Stimulated activated CD8-positive, alpha-beta memory T cell treated with anti-CD3 and anti-CD28 coated beads, Interleukin-4, amount 100 ng/mL, for 1 hour (primary cell): ENCODE measurements around the gene PARD3B.

Source experiments
- DNase-seq, 2 donors: peaks; one replicate each; pipeline ENCODE4 v3.0.0-alpha.2; 2020; ENCODE audit warnings: low read depth in 2 of 2, low spot score in 1 of 2

The PARD3B gene

DNA sequence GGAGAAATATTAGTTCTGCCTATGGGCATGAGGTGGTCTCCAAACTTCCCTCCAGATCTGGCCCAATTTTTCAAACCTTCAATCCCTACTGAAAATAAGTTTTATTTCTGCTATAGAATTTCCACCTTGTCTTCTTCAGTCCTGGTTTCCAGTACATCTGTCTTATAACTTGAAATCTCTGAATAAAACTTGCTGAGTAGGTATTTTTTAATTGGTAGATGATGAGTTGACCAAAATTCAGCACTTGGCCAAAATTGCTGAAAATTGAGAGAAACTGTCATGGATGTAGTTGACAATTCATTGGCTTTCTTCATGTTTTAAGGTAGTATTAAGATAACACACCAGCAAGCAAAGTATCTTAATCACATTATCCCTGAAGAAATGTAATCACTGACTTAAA, 206.2 kb downstream of the PARD3B start:
- DNase-seq = no peak

DNA sequence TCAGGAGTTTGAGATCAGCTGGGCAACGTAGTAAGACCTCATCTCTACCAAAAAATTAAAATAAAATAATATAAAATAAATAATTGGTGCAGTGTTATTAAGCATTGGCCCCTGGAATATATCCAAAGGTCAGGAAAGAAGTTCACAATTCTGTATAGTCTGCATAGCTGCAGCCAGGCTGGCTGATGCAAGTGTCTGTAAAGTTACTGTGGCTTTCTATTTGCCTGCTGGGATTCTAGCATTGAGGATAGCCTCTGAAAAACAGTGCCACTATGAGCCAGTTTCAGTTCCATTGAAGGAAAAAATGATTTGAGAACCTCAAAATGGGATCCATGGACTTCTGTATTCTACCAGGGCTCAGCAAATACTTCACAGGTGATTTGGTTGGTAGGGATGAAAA, 208.6 kb downstream of the PARD3B start:
- no peak for DNase-seq

DNA sequence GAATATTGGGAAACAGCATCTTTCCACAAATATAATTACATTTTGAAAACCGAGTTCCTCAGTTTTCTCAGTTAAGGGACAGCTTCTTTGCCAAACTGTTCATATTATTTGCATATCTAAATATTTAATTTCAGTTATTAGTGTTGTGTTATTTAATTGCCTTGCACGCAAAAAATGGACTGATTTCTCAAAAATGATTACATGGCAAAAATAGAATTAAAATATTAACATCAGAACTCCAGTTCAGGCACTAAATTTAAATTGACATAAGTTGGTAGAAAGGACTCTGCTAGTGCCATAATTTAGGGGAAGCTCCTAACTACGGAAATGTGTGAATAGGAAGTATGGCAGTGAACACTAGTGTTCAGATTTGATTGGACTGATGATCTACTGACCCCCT, 209.6 kb downstream of the PARD3B start:
- no peak for DNase-seq

DNA sequence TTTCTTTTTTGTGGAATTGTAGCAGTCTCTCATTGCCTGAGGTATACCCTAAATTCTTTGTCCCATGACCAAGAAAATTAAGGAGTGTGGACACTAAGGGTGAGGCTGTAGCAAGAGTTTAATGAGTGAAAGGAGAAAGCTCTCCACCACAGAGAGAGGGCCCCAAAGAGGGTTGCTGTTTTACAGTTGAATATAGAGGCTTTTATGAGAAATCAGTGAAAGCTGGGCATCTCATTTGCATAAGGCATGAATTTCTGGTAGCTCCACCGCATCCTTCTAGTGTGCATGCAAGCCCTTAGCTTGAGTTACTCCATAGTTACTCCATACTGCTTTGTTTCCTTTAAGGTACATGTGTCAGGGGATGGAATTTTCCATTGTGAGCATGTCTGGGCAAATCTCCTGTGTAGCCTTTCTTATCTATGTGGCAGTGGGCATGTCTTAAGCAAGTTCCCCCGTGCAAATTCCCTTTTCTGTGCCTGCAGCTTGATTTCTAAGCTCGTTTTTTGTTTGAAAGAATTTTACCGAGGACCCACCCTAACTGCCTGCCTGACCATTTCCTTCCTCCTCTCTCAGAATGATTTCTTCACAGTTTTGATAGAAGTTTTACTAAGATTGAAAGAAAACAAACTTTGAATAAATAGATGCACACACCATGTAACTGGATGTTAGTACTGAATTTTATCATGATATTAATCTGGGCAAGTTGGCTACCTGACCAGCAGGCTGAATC, 218.9 kb downstream of the PARD3B start:
- DNase-seq = no peak

DNA sequence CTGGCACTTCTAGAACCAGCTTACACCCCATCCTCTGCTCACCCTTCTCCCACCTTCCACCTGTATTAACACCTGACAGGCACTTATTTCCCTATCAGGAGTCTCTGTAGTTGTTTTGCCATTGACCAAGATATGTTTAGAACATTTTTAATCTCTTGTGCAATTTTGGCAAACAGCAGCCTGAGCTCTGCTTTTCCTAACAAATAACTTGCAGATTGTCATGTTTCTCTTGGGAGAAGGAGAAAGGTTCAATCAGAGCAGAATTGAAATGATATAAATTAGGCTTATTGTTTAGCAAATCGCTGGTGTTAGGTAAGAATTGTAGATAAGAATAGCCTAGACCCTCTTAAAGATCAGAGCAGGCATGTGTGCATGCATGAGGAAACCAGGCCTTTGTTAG, 225.5 kb downstream of the PARD3B start:
- DNase-seq = no peak

DNA sequence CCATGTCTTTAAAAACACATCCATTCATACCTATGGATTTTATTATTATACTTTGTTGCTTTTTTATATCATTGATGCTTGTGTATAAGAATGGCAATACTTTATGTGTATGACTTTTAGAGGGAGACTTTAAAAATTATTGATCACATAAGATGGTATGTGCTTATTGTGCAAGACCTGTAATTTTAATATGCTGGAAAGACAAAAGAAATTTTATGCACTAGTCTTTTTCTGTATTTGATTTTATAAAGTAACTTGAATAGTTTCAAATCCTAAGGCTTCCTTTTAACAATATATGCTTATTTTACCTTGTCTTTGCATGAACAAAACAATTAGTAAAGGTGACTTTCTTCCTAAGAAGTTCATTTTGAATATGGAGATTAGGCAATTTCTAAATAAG, 226.4 kb downstream of the PARD3B start:
- no peak for DNase-seq

DNA sequence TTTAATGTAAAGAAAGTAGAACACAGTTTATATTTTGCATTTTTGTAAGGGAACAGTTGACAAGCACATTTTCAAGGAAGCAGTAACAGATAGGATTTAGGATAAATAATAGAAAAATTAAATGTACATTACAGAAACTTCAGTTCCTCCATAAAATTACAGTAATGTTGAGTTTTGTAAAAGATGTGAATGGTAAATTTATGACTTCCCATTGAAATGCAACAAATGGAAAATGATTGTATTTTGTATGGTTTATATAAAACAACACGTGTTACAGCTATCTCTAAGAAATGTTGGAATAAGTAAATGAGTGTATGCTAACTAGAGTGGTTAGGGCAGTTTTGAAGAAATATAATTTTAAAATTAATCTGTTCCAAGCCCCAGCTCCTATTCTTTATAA, 227.3 kb downstream of the PARD3B start:
- DNase-seq = no peak

DNA sequence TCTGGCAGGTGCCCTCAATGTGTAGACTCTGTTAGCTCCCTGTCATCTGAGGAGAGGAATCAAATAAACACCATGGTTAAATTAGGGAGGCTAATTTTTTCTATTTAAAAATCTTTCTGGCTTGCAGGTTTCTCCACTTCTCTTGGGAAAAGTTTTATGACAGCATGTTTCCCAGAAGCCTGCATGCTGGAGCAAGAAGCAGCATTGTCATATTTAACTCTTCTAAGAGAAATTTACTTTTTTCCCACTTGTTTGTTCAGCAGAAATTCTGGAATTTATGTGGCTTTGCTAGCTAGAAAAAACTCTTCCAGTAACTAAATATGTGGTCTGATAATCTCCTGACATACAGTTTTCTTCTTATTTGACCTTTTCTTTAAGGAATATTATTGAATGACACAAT, 230.5 kb downstream of the PARD3B start:
- no peak for DNase-seq

DNA sequence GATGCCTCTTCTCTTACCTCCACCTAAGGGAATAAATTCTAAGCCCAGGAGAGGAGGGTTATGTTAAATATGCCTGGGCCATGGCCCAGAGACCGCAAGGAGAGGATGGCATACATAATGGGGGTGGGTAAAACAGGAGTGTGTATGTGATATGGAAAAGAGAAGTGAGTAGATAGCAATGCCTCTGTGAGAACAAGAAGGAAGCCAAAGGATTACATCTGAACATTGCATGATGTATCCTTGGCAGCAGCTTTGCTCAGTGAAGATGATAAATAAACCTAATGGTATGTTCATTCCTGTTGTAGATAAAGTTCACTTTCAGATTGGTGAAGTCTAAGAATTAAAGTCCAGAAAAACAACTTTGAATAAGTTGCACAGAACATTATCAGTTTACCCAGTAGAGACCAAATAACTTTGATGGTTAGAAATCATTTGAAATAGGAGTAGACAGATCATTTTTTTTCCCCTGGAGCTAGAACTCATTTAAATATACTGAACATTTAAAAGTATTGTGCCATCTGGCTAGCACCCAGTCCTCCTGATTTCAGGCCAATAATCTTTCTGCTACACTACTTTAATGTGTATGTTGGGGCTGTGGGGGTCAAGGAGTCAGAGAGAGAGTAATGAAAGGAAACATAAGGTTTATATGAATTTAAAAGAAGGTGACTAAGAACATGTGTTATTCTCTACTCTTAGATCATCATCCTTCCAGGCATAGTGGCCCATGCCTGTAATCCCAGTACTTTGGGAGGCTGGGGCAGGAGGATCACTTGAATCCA, 231.7 kb downstream of the PARD3B start:
- DNase-seq = no peak

DNA sequence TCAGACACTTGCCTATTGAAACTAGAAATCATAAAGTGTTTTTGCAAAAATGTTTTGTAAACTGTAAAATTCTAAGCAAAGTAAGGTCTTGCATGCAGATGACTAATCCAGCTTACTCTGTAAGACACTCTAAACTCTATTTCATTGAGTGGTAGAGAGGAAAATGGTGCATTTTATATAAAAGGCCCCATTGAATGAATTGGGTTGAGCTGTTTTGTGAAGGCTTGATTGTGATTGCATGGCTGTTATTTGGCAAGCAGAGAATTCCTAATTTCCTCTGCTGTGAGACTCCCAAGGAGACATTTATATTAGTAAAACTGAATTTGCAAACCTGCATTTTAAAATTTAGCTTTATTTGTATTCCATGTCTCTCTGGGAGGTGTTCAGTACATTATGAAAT, 234.5 kb downstream of the PARD3B start:
- no peak for DNase-seq

DNA sequence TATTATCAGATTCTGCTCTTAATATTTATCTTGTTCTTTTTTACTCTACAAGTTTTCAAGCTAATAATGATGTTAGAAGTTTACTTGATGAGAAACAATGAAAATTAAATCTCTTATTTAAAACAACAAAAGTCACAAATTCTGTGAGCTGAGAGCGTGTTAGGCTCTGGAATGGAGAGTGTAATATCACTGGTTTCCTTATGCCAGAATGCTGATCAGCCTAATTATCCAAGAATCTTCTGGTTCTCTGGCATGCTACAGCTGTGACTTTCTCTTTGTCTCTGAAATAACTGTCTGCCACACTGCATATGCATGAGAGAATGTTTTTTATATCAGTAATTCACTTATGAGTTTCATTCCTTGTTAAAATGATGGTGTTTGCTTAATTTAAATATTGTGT, 236.7 kb downstream of the PARD3B start:
- DNase-seq = no peak

DNA sequence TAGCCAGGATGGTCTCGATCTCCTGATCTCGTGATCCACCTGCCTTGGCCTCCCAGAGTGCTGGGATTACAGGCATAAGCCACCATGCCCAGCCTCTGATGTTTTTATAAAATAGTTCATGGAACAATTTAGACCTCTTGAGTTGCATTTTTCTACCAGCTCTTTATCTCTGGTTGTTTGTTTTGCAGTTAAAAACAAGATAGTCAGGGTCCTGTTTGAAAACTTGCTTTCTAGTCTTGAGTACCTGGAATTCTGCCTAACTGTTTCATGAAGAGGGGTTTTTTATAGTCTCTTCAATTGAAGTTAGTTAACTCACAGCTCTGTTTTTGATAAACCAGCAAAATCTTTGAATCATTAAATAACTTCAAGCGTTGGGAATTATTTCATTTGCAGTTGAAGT, 244.8 kb downstream of the PARD3B start:
- no peak for DNase-seq

DNA sequence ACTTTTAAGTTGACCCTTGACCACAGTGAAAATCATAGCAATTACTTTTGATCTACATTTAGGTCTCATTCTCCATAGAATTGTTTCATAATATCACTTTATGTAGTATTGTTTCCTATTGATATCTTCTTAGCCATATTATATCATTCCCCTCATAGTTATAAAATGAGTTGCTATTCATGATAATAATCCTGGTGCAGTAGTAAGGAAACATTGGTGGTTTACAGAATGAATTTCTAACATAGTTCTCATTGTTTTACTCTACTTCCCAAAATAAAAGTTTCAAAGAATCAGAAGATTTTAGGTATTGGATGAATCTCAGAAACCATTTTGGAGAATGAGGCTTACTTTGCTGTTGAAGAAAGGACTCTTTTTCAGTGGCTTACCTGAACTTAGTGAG, 246.0 kb downstream of the PARD3B start:
- DNase-seq = no peak

DNA sequence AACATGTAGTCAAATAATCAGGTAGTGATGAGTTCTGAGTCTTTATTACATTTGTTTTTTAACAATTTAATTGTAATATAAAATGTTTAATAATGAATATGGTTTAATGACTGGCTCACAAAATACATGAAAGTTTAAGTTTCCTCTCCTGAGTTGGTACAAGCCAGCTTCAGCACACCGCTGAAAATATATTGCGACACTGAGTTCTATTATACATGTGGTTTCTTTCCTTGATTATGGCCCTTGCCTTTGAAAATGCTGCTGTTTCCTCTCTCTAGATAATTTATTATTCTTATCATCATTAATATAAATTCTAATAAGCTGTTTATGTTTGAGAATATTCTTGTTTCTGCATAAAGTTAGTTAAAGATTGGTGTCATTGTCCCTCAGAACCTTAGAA, 249.3 kb downstream of the PARD3B start:
- no peak for DNase-seq

DNA sequence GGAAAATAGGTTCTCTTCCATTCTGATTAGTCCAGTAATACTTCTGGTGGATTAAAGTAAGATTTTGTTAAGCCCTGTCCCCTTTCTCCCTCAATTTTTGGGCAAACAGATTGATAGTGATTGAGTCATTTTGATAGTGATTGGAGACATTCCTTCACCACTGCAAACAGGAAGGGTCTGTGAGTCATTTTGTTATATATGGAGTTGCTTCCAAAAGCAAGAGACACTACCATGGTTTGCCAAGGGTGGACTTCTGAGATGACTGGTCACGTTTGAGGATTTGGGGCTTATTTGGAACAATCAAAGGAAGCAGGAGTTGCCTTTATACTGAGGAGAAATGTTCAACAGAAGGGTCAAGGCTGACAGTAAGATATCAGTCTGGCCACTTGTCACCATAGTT, 249.9 kb downstream of the PARD3B start:
- no peak for DNase-seq

DNA sequence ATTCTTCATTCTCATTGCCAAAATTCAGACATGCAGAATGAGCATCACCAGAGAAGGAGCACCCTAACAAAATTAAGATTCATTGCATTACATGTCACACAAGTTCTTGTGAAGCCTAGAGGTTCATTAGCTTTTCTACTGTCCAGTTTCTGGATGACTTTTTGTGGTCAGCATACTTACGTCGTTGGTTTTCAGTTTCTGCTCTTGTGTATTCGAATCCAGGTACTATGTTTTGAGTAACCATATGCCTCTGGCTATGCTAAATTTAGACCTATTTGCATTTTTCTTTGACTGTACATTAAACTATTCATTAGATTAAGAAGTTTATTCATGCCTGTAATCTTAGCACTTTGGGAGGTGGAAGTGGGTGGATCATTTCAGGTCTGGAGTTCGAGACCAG, 251.3 kb downstream of the PARD3B start:
- DNase-seq = no peak

DNA sequence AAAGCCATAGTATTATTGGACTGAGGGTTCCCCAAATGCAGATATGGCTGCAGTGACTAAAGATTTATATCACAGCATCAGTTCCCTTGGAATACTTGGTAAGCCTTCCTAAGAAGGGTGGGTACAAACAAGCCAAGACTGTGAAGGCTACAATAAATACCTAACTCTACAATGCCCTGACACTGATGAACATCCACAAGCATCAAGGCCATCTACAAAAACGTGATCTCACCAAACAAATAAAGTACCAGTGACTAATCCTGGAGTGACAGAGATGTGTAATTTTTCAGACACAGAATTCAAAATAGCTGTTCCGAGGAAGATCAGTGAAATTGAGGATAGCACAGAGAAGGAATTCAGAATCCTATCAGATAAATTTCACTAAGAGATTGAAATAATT, 254.5 kb downstream of the PARD3B start:
- no peak for DNase-seq

DNA sequence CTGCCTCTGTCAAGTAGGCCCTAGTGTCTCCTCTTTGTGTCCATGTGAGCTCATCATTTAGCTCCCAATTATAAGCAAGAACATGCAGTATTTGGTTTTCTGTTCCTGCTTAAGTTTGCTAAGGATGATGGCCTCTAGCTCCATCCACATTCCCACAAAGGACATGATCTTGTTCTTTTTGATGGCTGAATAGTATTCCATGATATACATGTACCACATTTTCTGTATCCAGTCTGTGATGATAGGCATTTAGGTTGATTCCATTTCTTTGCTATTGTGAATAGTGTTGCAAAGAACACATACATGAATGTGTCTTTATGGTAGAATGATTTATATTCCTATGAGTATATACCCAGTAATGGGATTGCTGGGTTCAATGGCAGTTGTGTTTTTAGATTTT, 263.2 kb downstream of the PARD3B start:
- no peak for DNase-seq

DNA sequence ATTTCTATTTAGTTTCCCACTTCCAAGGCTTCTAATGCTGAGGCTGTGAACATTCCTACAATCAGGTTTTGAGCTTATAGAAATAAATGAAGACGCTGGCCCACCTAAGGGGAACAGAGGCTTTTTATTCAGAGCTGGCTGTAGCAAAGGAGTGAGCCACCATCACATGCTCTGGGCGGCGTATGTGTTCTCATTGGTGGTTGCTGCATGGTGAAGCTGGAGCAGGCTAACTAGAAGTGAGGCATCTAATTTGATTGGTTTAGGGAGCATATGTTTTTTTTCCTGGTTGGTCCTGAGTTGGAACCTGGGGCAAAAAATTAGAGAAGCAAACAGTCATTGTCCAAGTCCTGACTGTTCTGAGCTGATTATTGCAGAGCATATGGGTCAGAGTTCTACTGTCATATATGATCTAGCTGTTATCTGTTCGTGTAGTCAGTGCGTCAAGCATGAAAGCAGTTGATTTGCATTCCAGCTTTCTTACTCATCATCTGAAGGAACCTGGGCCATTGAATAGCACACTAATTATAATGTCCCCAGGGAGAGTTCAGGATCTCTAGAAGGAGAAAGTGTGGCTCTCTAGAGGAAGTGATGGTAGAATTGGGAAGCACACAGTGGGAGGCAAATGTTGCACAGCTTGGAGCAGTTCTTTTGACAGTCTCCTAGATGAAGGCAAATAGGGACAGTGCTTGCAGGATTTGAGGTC, 279.6 kb downstream of the PARD3B start:
- DNase-seq = no peak

DNA sequence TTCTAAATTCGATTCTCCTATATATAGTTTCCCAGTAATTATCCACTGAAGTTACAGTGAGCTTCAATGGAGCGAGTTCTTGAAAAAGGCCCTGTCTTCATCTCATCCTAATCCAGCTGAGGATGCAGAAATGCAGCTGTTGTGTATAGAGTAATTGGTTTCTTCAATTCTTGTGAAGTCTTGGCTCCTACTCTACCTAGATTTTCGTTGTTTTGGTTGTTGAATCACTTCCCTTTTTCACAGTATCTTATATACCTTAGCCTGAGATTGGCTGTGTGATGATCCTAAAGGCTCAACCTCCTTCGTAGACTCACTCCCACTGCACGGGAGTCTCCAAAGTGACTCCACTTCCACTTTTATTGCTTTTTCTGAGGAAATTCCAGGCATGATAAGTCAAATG, 280.4 kb downstream of the PARD3B start:
- no peak for DNase-seq

DNA sequence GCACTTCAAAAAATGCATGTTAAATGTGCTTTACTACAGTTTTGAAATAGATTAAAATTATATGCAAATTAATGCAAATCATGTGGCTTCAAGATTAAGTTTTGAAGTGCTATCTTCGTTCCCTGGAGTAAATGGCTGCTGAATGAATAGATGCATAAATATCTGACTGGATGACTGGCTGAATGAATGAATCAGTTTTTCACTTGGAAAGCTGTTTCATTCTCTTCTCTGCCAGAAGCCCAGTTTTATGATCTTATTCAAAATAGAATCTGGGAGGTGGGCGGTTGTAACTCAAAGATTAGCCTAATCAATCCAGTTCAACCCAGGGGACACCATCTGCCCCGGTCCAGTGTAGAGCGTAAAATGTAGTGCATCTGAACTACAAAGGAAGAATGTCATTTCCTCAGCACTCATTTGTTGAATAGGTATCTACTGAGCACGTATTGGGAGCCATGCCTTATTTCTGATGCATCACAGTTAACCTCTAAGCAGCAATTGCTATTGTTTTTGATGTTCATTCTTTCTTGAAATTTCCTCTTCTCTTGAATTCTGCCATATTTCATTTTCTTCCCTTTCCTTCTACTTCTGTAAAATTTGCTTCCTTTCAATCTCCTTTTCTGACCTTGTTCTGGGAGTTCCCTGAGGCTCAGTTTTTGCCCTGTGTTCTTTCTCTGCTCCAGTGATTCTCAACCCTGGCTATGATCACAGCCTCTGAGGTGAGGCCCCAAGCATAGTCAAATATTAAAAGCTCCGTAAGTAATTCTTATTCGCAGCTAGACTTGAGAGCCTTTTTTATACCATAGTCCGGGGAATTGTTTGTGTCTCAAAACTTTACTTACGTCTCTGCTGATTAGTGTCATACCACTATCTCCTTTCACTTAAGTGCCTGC, 282.7 kb downstream of the PARD3B start:
- DNase-seq = no peak
